ENCODE results near the gene ANO3. TPM values are rescaled to one million over a fixed set of nuclear protein-coding genes. Genes with fewer than 3 reads are reported as not detected.

Gene ANO3
- total RNA-seq, 4 donors from 2014 or later, result 1.6 to 14.3 (median 4.3) TPM

DNA sequence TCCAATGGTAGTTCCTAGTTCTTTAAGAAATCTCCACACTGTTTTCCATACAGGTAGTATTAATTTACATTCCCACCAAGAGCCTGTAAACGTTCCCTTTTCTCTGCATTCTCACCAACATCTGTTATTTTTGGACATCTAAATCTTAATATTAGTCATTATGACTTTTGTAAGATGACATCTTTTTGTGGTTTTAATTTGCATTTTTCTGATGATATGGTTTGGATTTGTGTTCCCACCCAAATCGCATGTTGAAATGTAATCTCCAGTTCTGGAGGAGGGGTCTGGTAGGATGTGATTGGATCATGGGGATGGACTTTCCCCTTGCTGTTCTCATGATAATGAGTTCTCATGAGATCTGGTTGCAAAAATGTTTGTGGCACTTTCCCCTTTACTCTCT lies 151.2 kb downstream of the ANO3 start:
- TF ChIP-seq, protein P1, sequence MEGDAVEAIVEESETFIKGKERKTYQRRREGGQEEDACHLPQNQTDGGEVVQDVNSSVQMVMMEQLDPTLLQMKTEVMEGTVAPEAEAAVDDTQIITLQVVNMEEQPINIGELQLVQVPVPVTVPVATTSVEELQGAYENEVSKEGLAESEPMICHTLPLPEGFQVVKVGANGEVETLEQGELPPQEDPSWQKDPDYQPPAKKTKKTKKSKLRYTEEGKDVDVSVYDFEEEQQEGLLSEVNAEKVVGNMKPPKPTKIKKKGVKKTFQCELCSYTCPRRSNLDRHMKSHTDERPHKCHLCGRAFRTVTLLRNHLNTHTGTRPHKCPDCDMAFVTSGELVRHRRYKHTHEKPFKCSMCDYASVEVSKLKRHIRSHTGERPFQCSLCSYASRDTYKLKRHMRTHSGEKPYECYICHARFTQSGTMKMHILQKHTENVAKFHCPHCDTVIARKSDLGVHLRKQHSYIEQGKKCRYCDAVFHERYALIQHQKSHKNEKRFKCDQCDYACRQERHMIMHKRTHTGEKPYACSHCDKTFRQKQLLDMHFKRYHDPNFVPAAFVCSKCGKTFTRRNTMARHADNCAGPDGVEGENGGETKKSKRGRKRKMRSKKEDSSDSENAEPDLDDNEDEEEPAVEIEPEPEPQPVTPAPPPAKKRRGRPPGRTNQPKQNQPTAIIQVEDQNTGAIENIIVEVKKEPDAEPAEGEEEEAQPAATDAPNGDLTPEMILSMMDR (IDR thresholded peaks at IDR 0.05; ENCODE audit: low read depth), result no peak

DNA sequence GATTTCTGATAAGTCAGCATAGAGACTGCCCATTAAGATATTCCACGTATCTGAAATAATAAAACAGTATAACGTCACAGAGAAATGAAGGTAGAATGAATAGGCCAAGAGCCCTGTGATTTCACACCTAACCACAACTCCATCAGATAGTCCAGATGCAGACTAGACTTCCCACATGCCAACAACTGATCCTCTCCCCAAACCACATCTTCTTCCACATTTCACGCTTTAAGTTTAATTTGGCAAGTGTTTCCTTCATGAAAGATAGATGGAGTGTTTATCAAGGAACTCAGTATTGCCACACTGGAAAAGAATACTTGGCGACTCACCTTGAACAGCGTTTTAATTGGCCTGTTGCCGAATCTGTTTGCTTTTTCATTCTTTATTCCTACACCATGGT lies 158.6 kb downstream of the ANO3 start:
- TF ChIP-seq, protein P1 (IDR thresholded peaks at IDR 0.05; ENCODE audit: low read depth), result no peak

DNA sequence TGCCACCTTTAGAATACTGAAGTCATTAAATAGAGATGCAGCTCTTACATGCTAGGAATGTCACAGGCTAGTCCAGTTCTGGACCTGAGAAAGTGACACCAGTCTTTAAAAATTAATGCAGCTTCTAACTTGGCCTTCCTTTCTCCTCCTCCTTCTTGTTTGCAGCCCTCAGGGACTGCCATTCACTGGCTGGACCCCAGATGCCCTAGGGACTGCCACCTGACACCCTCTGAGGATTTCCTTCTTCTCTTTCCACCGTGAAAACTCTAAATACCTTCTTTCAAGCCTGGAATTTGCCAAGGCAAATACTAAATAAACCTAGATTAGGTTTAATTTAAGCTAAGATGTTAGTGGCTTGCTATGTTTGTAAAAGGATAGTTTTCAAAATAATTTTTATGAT lies 161.7 kb downstream of the ANO3 start:
- TF ChIP-seq, protein P1 (IDR thresholded peaks at IDR 0.05; ENCODE audit: low read depth), result no peak

DNA sequence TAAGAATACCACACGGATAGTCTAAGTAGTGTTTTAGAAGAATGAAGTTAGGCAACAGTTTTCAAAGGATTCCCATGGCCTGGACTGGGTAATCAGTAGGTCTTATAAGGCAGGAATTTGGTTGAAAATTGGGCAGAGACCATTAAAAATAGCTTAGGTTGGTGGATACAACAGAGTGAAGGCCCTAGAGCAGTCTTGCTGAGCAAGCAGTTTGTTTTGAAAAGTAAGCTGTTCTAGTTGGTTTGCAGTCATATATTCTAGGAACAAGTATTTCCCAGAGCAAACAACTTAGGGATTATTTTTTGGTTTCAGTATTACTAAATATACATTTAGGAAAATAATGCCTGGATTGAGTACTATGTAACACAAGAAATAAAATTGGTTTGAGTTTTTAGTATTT lies 175.3 kb downstream of the ANO3 start:
- TF ChIP-seq, protein P1 (IDR thresholded peaks at IDR 0.05; ENCODE audit: low read depth), result no peak

DNA sequence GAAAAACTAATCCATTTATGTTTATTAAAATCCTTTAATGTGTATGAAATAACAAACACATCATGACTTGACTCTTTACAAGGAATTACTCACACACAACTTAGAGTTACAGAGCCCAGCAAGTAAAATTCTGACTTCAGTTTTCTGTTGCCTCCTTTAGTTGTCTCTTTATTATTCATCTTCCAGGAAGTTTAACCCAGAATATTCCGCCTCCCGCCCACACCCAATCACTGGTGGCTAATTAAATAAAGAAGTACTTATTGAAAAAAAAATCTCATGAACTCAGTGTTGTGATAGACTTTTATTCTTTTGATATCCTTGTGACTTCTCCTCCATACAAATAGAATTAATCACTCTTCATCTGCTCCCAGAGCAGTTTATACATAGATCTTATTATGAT lies 178.2 kb downstream of the ANO3 start:
- TF ChIP-seq, protein P1 (IDR thresholded peaks at IDR 0.05; ENCODE audit: low read depth), result no peak

DNA sequence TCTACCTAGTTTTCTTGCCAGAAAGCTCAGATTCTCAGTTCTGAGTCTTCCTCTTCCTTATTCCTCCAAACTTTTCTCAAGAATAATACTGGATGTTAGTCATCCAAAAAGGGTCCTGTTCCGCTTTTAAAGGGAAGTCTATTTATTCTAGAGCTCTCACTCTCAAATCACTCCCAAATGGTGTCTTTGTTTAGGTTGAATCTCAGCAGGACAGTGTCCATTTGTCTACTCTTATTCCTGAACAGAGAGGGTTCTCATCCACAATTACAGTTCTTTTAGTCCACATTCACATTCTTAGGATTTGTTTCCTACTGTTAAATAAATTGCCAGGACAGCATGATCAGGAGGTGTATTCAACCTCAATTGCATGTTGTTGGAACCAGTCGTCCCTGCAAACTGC lies 178.8 kb downstream of the ANO3 start:
- TF ChIP-seq, protein P1 (IDR thresholded peaks at IDR 0.05; ENCODE audit: low read depth), result no peak

DNA sequence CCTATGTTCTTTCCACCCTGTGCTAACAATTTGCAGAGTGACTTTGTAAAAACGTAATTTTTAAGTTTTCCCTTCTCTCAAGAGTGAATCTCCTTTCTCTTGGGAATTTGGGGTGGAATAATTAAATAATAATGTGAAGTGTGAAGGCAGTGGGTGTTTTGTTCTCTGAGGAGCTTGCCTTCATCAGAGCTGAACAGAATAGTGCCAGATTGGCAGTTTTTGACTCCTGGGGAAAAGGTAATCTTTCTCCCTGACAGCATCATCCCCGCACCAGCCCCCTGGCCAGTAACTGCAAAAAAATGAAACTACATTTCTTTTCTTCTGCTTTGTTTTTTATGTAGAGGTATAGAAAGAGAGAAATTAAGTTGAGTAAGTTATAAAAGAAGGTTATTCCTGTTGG lies 180.3 kb downstream of the ANO3 start:
- TF ChIP-seq, protein P1 (IDR thresholded peaks at IDR 0.05; ENCODE audit: low read depth), result no peak
